Measurements from ENCODE around the gene NOXA1.
"Not testable (repeated sequence)": the region's sequence is repeated elsewhere in the genome, so short reads cannot be mapped to it uniquely, and the experiment has no call there.

NOXA1 gene

GRCh38 chr9:137441289-137441934 lies 18.2 kb downstream of the NOXA1 start, which contains the start of gene ENTPD8:
Gene ENTPD8, minus strand, starts transcription at chr9:137441357. Its CDS starts 3,072 bp downstream, at chr9:137438285.
- peak; percentile 83 for DNase-seq

DNA sequence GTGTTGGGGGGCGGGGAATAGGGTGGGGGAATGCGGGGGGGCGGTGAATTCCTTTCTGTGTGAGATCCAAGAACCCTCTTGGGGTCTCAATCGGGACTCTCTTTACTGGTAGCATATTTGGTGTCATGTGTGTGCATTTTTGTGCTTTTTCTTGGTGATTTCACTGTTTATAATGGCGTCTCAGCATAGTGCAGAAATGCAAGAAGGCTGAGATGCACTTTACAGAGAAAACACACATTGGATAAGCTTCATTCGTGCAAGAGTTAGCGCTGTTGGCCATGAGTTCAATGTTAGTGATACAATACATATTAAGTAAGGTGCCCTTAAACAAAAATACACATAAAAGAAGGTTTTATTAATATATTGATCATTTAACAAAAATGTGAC lies 18.7 kb downstream of the NOXA1 start:
- DNase-seq = no peak

- no peak for DNase-seq
Measured at GRCh38 chr9:137444106-137444790, 21.1 kb downstream of the NOXA1 start.

- DNase-seq = peak; percentile 56
Measured at GRCh38 chr9:137445275-137445807, 22.1 kb downstream of the NOXA1 start.

DNA sequence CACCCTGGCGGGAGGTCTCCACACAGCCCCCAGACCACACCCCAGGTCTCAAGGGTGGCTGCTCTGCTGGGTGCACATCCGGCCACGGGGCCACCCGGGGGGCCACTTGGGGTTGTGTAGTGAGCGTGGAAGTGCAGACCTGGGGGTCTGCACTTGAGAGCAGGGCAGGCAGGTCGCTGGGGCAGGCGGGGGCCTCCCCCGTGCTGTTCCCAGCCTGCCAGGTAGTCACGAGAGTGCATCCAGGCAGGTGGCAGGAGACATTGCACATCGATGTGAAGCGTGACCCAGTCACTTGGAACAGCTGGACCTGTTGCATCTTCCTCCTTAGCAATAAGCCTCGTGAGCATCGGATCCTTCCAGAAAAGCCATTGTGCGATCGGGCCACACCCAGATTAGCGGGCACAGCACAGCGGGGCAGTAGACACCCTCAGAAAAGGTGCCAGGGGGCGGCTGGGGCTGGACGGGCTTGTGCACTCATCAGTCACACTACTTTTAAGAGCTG lies 22.8 kb downstream of the NOXA1 start:
- peak; percentile 63 for DNase-seq

GRCh38 chr9:137446851-137447471 lies 23.8 kb downstream of the NOXA1 start:
- DNase-seq = no peak

DNA sequence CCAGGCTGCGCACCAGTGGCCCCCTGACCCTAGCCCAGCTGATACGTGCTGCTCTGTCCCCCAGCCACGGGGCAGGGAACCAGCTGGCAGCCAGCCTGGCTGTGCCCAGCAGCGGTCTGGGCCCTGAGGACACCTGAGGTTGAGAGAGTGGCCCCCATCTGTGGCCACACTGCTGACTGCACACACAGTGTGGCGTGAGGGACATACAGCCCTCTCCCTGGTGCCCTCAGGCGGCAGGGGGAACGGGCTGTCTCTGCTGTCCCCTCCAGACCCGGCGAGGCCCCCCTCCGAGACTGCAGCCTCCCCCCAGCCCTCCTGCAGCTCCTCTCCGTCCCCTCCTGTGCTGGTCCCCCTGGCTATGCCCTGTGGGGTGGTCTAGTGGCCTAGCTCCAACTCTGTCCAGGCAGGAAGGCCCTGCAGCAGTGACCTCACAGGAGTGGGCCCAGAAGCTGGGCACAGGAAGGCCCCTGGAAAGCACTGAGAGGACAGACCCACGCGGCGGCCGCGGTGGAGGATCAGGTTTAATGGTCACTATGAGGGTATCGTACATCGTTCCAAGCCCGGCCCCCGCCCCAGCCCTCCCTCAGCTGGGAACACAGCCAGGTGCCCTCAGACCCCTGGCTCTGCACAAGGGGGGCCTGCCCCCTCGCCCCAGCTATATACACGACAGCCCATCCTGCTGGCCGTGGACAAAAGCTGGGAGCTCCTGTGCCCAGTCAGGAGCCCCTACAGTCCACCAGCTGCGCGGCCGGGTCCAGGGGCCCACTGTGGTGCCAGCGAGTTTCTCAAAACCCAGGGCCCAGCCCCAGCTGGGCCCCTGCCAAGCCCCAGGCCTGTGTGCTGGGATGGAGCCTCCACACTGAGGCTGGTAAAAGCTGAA lies 24.8 kb downstream of the NOXA1 start:
- DNase-seq = no peak

DNA sequence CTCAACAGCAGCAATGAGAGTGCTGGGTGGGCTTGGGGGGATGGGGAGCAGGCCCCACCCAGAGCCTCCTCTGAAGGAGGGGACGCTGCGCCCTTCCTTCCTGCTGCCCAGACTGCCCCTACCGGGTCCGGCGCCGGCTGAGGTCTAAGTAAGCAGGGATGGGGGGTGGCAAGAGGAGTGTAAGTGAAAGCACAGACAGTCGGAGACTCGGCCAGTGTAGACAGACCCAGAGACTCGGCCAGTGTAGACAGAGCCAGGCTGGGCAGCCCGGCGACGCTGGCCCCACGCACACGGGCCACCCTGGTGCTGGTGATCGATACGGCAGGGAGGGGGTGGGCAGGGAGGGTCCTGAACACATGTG lies 25.4 kb downstream of the NOXA1 start:
- no peak for DNase-seq

DNA sequence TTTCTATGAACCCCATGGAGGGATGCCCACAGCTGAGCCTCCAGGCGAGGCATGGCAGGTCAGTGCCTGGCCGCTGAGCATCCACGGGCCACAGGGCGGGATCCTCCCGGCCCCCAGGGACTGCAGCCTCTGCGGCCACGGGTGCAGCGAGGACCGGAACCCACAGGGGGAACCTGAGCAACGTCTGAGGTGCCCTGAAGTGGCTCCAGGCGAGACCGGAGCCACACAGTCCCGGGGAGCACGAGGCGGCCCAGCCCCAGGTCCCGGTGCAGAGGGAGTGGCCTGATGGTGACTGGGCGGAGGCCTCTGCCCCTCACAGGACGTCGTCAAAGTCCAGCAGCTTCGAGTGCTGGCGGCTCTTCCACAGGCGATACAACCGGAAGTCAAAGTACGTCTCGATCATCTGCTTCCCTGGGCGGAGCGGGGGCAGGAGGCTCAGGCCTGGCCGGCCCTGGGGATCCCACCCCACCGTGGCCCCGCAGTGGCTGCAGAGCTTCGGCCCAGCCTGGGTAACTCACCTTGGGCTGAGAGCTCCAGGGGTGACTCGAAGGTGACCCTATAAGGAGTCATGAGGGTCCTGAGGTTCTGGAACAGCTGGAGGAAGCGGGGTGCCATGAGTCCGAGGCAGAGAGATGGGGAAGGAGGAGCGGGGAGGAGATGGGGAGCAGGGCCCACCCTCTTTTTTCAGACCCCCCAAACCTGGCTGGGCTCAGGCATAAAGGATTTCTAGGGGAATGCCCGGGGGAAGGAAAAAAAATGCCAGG lies 26.1 kb downstream of the NOXA1 start:
- no peak for DNase-seq

DNA sequence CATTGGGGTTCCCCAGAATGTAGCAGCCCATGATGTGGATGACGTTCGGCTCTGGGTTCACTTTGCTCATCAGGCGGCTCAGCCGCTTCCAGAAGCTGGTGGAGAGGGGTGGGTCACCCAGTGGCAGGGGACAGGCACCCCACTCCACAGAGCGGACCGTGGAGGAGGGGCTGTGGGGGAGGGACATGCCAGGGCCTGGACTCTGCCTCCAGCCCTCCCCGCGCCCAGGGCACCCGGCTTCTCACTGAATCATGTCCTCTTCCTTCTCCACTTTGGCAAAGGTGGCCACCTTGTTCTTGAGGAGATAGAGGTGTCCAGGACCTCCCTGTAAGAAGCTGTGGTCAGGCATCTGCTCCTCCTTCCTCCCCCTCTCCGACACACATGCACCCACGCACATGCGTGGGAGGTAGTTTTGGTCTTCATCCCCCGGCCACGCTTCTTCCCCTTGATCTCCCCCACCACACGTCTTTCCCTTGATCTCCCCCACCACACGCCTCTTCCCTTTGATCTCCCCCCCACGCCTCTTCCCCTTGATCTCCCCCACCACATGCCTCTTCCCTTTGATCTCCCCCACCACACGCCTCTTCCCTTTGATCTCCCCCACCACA lies 26.8 kb downstream of the NOXA1 start:
- no peak for DNase-seq

- not testable (repeated sequence) for DNase-seq
Measured at GRCh38 chr9:137450539-137451222, 27.5 kb downstream of the NOXA1 start.

DNA sequence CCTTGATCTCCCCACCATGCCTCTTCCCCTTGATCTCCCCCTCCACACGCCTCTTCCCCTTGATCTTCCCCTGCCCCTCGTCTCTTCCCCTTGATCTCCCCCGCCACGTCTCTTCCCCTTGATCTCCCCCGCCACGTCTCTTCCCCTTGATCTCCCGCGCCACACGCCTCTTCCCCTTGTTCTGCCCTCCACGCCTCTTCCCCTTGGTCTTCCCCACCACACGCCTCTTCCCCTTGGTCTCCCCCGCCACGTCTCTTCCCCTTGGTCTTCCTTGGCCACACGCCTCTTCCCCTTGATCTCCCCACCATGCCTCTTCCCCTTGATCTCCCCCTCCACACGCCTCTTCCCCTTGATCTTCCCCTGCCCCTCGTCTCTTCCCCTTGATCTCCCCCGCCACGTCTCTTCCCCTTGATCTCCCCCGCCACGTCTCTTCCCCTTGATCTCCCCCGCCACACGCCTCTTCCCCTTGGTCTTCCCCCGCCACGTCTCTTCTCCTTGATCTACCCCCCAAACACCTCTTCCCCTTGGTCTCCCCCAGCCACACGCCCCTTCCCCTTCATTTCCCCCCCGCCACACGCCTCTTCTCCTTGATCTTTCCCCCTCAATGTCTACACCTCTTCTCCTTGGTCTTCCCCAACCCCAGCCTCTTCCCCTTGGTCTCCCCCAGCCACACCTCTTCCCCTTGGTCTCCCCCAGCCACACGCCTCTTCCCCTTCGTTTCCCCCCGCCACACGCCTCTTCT lies 28.2 kb downstream of the NOXA1 start:
- not testable (repeated sequence) for DNase-seq

GRCh38 chr9:137452006-137452760 lies 29.0 kb downstream of the NOXA1 start:
- DNase-seq = no peak

DNA sequence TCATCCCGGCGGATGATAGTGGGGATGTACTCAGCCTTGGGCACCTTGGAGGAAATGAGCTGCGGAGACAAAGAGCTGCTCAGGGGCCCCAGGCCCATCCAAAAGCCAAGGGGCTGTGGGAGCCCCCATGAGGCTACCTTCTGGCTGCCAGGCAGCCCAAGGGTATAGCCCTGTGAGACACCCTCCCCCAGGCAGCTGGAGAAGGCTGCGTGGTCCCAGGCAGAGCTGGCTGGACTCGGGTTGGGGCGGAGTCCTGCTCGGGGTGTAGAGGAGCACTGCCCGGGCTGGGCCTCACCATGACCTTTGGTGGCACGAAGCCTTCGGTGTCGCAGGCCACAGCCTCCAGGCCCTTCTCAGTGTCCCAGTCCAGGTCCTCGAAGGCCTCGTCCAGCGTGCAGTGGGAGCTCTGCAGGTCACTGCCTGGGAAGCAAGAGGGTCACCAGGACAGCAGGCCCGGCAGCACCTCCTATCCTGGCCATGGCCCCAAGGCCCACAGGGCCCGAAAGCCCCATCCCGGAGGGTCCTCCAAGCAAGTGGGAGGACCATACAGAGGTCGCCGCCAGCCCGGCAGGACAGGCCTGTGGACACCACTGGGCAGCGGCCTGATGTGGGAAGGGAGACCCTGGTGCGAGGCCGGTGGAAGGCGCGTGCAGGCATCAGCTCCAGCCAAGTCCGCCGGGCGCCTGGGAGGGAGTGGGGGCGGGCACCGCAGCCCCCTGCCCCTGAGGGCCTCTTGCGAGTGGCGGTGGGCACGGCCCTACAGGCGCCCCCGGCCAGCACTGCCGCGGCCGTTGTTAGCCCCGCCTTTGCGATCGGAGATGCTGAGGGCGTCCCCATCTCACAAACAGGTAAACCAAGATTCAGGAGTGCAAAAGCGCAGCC lies 29.8 kb downstream of the NOXA1 start:
- no peak for DNase-seq

GRCh38 chr9:137453643-137454081 lies 30.5 kb downstream of the NOXA1 start:
- DNase-seq = no peak

DNA sequence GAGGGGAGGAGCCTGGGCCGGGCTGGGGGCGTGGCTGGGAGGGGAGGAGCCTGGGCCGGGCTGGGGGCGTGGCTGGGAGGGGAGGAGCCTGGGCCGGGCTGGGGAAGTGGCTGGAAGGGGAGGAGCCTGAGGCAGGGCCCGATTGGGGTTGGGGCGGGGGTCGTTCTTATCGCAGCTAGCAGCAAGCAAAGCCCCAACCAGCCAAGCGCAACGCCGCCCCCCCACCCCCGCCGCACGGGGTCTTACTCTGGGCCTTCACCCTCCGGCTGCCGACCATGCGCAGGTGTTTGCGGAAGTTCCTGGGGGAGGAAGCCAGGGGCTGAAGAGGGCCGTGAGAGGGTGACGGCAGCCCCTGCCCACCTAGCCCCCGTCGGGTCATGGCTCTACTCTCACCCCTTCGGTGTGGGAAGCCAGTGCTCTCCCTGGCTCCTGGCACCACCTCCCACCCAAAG lies 31.0 kb downstream of the NOXA1 start:
- DNase-seq = no peak

- DNase-seq = no peak
Measured at GRCh38 chr9:137454597-137455358, 31.6 kb downstream of the NOXA1 start.
